Measurements from ENCODE around the gene MRFAP1. TPM values are rescaled to one million over a fixed set of nuclear protein-coding genes. Genes with fewer than 3 reads are reported as not detected.
"Not testable (repeated sequence)": the region's sequence is repeated elsewhere in the genome, so short reads cannot be mapped to it uniquely, and the experiment has no call there.

MRFAP1 gene
- polyA plus RNA-seq, 5 donors, result 356 to 393 (median 381) TPM

DNA sequence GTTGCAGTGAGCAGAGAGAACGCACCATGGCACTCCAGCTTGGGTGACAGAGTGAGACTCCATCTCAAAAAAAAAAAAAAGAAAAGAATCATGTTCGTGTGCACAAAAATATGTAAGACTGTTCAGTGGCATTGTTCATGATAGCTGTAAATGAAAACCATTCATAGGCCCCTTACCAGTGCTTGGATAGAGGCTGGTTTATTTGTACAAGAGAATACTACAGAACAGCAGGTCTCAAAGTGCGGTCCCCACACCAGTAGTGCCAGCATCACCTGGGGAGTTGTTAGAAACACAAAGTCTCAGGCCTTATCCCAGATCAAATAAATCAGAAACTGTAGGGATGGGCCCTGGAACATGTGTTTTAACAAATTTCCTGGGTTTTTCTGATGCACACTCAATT lies 12.7 kb upstream of the MRFAP1 start:
- no peak for DNase-seq

- DNase-seq, result not testable (repeated sequence)
Observed at GRCh38 chr4:6628484-6628883, 12.0 kb upstream of the MRFAP1 start.

DNA sequence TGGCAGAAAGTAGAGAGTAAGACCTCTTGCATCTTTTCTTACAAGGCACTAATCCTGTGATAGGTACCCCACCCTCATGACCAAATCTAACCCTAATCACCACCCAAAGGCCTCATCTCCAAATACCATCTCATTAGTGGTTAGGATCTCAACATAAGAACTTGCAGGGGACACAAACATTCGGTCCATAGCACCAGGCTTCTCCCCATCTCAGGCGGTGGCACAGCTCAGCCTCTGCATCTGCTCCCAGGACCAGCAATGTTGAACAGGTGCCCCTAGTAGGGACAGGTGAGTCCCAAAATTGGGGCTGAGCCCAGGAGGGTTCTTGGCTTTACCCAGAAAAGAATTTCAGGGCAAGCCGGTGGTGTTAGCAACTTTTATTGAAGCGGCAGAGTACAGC lies 8.4 kb upstream of the MRFAP1 start:
- DNase-seq, result no peak

GRCh38 chr4:6633091-6633906 lies 7.2 kb upstream of the MRFAP1 start:
- no peak for DNase-seq

DNA sequence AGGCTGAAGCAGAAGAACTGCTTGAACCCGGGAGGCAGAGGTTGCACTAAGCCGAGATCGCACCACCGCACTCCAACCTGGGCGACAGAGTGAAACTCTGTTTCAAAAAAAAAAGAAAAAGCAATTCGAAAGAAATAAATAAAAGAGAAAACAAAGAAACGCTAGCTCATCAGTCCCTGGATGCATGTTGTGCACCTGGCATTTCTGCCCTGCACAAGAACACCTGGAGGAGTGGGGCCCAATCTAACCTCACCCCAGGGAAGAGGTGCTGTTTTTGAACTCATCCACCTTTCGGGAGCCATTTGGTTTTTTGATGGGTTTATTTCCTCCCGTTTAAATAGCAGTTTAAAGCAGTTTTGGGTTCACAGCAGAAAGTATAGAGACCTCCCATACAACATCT lies 5.7 kb upstream of the MRFAP1 start:
- no peak for DNase-seq

DNA sequence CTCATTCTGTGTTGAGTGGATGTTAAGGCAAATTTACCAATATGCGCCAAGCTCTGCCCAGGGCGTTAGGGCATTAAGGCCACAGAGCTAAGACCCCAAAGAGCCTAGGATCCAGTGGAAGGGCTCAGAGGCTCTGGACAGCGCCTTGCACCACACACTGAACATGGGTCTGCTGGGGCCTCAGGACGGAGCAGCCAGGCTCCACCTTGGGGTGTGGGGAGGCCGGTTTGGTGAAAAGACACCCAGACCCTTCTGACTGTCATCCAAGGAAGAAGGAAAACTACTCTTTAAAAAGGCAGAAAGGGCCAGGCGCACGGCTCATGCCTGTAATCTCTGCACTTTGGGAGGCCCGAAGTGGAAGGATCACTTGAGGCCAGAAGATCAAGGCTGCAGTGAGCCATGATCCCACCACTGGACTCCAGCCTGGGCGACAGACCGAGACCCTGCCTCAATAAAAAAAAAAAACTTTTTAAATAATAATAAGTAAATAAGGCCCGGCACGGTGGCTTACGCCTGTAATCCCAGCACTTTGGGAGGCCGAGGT lies 1.3 kb upstream of the MRFAP1 start:
- DNase-seq, result no peak

DNA sequence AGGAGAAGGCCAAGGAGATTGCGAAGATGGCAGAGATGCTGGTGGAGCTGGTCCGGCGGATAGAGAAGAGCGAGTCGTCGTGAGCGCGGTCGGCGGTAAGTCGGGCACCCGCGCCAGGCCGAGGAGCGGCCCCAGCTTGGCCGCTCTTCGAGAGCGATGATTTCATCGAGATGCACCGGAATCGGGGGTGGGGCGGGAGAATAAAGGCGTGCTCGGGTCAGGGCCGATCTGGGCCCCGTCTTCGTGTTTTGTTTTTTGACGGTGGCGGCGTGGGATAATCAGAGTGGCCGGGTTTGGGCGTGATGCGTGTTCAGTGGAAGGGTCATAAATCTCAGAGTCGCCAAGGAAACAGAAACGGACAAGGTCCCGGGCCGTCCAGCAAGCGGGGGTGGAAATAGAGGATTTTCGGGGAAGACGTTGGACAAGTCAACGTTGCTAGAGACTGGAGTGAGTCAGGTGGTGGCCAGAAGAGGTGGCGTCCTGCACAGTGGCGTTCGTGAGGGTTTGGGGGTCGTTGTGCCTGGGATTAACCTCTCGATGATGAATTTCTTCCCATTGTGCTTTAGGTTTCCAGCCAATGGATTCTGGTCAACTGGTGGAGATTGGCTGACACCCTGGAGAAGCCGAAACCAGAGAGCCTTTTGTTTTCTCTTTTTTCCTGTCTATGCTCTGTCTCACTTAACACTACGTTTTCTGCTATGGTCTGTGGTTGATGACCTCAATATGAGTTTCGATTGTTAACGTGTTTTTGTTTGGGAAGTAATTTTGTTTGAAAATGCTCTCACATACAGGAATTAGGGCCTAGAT lies 882 bp downstream of the MRFAP1 start:
- DNase-seq, result peak in 1 of 2 donors; percentile 47

- no peak for DNase-seq
Observed at GRCh38 chr4:6641971-6642320, 1.5 kb downstream of the MRFAP1 start.

DNA sequence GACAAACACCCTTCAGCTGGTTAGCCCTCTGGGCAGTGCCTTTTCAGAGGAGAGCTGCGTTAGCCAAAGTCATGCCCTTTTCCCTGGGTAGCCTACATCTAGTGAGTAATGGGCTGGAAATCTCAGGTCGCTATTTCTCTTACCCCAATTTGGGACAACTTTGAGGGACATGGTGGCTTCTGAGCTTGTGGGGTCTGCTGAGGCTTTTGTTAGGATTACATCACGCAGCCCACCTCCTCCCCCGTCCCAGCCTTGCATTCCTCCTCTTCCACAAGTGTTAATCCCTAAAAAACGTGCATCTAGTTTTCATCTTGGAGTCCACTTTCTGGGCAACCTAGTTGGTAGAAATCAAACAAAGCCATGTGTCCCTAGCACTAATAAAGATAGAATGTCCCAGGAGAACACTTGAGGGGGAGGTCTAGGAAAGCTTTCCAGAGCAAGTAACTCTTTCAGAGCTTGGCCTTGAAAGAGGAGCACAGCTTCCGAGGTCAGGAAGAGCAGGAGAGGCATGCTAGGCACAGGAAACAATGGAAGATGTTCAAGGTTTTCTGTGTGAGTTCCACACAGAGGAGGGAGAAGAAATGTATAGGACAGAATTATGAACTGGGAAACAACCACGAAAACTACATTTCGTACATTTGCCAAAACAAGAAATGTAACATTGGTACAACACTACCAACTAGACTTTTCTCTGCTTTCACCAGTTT lies 2.8 kb downstream of the MRFAP1 start:
- DNase-seq, result no peak

DNA sequence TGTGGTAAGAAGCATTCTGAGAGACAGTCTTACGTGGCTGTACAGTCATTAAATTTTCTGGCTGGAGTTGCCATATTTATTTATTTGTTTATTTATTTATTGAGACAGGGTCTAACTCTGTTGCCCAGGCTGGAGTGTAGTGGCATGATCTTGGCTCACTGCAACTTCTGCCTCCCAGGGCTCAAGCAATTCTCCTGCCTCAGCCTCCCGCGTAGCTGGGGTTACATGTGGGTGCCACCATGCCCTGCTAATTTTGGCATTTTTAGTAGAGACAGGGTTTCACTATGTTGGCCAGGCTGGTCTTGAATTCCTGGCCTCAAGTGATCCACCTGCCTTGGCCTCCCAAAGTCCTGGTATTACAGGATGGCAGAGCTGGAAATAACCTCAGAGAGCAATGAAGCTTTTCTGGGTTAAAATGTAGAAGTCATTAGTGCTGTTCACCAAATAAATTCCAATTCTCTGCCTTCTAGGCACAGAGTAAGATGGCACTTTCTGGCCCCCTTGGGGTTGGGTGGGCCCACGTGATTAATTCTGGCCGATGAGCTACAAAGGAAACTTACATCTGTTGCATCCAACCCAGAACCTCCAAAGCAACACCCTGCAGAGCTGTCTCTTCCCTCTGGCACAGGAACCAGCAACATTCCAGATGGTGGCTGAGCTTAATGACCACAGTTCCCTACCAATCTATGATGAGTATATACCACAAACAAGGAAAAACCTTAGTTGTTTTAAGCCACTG lies 4.5 kb downstream of the MRFAP1 start:
- DNase-seq, result no peak

DNA sequence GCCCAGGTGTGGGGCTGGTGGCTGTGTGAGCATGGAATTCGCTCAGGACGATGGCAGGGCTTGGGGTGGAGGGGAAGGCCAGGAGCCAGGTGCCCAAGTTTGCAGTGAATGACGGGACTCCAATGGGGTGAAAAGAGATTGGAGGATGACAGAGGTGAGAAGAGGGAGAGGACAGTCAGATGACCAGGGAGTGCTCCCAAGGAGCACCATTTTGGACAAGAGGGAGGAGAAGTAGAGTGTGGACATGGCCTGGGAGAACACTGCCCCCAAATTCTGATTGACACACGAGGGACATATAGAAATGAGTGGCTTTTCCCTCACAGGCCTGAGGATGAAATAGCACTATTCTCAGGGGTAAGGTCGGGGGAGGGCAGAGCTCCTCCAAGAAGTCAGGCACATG lies 6.7 kb downstream of the MRFAP1 start:
- DNase-seq, result no peak

- DNase-seq, result no peak
Observed at GRCh38 chr4:6647582-6648230, 7.2 kb downstream of the MRFAP1 start.

DNA sequence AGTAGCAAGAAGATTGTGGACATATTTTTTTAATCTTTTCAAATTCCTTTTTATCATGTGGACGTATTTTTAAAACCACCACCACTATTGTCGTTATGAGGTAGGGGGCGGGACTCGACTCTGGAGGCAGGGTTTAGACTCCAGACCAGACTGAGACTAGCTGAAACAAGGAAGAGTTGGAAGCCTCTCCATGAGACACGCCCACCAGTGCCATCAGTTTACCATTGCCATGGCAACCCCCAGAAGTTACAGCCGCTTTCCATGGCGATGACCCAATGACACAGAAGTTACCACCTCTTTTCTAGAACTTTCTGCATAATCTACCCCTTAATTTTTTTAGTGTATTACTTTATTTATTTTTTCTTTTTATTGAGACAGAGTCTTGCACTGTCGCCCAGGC lies 8.7 kb downstream of the MRFAP1 start:
- DNase-seq, result no peak

DNA sequence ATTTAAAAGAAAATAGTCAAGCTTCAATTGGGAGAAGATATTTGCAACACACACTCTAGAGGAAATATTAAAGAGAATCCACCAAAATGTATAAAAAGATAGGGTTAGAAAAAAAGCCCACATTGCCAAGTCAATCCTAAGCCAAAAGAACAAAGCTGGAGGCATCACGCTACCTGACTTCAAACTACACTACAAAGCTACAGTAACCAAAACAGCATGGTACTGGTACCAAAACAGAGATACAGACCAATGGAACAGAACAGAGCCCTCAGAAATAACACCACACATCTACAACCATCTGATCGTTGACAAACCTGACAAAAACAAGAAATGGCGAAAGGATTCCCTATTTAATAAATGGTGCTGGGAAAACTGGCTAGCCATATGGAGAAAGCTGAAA lies 13.7 kb downstream of the MRFAP1 start:
- DNase-seq, result not testable (repeated sequence)

DNA sequence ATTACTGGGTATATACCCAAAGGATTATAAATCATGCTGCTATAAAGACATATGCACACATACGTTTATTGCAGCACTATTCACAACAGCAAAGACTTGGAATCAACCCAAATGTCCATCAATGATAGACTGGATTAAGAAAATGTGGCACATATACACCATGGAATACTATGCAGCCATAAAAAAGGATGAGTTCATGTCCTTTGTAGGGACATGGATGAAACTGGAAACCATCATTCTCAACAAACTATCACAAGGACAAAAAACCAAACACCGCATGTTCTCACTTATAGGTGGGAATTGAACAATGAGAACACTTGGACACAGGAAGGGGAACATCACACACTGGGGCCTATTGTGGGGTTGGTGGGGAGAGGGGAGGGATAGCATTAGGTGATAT lies 14.8 kb downstream of the MRFAP1 start:
- DNase-seq, result not testable (repeated sequence)

GRCh38 chr4:6655924-6656323 lies 15.4 kb downstream of the MRFAP1 start:
- no peak for DNase-seq

GRCh38 chr4:6657242-6658208 lies 17.0 kb downstream of the MRFAP1 start:
- DNase-seq, result no peak

DNA sequence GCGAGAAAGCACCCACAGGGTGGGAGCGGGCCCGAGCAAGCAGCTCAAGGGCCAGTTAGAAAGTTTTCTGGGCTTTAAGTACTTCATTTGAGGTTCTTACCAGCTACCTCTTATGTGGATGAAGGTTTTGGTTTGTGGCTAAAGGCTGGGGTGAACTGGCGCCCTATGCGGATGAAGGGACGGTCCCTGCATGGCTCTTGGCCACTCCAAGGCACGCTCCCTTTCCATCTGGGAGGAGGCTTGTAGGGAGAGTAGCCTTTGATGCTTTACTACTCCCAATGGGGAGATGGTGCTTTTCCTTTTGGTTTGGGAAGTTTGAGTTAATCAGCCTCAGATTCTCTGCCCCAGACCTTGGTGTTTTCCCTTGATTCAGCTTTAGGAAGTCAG lies 17.7 kb downstream of the MRFAP1 start:
- no peak for DNase-seq

DNA sequence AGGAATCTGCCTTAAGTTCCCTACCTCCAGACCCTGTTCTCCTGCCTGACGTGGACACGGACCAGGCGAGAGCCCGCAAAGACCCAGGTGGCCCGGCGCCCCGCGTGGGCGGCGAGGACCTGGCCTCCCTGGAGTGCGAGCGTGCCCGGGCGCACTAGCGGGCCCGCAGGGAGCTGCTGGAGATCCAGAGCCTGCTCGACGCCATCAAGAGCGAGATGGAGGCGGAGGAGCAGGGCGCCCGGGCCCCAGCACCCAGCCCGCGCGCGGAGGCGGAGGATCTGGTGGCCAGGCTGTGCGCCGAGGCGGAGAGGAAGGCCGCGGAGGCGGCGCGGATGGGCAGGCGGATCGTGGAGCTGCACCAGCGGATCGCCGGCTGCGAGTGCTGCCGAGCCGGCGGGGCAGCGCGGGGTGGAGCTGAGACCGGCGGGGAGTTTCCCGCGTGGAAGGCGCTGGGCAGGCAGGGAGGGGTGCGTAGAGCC lies 18.2 kb downstream of the MRFAP1 start:
- DNase-seq, result no peak

DNA sequence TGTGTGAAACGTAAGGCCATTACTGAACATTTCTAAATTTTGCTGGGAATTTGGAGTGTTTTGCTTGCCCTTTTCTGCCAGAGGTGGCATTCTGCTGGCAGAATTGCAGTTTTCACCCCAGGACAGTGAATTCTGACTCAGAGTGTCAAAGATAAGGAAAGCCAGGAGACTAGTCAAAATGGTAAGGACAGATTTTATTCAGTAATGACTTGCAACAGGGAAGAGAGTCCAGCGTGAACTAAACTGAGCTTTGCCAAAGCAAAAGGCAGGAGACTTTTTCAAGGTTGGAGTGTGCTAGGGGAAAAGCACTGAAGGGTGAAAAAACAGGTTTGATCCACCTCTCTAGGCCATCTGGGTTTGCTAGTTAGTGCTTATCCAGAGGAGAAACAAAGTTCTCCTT lies 19.4 kb downstream of the MRFAP1 start:
- no peak for DNase-seq

Data from right lung (tissue), 5 donors.